Hematopoietic multipotent progenitor cell treated with erythropoietin and hydrocortisone succinate and interleukin-3 and kit ligand, for 17 days (in vitro differentiated cells): ENCODE results near the gene KIAA0232.
"Not testable (repeated sequence)": the region's sequence is repeated elsewhere in the genome, so short reads cannot be mapped to it uniquely, and the experiment has no call there.

Source experiments
- DNase-seq: peaks from one replicate; pipeline ENCODE4 v3.0.0-alpha.2; 2015; ENCODE audit warnings: low spot score

The KIAA0232 gene

DNA sequence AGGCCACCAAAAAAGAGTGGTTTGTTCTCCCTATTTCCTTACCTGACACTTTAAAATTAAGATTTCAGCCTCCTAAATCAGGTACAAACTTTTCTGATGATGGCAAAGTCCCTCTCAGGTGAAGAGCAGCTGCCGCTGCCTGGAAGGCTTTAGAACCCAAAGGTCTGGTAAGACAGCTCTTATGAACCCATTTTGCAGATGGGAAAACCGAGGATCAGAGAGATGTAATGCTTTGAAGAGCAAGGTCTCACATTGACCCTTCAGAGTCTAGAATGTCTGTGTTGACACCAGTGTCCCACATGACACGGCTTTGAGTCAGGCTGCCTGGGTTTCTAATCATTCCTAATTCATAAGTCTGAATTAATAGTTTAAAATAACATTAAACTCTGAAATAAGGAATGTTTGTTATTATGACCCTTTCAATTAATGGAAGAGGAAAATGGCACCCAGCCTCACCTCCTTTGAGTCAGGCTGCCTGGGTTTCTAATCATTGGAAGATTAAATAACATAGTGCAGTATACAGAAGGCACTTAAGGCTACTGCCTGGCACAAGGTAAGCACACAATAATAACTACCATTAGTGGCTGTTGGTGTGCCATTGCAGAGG lies 27.9 kb upstream of the KIAA0232 start:
- DNase-seq: no peak

DNA sequence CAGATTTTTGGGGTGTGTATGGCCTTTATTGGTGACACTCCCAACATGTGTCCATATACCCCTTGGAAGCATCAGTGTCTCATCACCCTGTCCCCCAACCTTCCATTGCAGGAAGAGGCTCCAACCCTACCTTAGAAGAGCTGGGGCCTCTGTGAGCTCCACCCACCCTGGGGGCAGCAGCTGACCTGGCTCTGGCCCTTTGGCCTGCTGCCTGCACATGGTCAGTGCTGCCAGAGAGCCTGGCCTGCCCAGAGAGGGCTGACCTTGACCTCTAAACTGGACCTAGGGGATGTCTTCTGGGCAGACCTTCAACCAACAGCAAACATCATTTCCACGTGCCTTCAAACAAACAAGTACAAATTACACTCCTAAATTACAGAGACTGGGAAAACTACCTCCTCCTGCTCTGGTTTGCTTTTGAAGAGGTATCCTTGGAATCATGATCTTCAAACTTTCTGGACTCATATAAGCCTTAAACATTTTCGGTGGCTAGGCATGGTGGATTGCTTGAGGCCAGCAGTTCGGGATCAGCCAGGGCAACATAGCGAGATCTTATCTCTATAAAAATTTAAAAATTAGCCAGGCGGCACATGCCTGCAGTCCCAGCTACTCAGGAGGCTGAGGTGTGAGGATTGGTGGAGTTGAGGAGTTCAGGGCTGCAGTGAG lies 27.3 kb upstream of the KIAA0232 start:
- DNase-seq: no peak

DNA sequence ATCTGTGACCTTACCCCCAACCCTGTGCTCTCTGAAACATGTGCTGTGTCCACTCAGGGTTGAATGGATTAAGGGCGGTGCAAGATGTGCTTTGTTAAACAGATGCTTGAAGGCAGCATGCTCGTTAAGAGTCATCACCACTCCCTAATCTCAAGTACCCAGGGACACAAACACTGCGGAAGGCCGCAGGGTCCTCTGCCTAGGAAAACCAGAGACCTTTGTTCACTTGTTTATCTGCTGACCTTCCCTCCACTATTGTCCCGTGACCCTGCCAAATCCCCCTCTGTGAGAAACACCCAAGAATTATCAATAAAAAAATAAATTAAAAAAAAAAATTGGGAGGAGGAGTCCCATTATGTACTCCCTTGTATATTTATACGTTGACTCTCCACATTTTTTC lies 26.2 kb upstream of the KIAA0232 start:
- DNase-seq: not testable (repeated sequence)

DNA sequence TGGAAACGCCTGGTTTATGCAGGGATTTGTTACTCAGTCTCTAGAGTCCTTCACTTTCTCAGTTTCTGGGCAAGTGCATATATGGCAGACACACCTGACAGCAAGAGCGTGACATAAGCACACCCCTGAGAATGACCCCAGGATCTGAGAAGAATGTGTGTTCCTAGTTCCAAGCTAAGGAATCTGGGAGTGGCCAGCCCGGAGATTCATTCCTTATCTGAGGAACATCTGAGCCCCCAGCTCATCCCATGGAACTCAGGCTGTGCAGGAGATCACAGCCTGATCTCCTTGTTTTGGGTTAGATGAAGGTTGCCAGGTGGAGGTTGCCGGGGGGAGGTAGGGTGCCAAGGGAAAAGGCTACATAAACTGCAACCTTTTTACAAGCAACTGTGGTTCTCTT lies 23.8 kb upstream of the KIAA0232 start:
- no peak for DNase-seq

DNA sequence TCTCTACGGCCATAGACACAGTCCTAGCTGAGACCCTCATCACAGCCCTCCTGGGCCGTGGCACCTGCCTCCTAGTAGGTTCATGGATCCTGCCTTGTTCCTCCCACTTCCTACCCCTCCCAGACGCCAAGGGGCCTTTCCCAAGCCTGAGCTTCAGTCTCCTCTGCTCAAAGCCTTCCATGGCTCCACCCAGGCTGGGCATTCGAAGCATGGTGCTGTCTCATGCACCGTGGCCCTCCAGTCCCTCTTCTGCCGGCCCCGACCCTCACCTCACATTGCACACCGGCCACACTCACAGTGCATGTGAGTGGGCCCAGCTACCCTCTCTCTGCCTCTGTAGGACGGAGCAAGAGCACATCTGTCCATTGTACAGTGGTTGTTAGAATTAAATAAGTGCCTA lies 21.7 kb upstream of the KIAA0232 start:
- DNase-seq: no peak

DNA sequence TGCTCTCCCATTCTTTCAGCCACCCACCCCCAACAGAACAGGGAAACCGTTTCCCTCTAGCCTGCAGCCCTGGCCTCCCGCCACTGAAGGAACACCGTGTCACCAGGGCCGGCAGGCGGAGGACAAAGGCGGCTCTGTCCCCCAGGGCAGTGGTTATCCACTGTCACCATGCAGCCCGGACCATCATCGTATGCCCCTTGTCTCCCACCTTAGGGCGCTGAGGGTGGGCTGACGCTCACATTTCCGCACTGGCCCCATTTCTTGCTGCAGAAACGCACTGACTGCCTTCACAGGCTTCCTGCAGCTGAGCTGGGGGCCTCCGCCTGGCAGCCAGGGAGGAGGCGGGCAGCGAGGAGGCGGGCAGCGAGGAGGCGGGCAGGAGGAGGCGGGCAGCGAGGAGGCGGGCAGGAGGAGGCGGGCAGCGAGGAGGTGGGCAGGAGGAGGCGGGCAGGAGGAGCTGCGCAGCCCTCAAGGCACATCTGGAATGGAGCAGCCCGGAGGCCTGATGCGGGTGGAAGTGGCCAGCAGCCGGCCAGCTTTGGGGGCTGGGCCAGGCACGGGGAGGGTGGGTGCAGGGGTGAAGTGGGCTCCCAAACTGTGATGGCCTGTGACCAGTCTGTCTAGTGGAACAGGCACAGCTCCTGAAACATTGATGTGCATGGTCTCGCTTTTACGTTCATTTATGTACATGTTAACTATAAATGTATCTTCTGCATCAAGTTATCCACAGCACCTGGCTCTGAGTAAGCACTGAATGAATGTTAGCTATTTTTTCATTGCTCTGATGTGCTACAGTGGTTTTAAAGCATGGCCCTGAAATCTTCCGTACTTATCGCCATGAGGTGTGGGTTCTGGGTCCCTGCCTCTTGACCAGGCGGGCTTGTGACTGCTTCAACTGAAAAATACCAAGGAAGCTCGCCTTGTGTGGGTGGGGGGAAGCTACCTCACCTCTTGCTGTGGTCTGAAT lies 20.6 kb upstream of the KIAA0232 start:
- DNase-seq: peak; percentile 40

DNA sequence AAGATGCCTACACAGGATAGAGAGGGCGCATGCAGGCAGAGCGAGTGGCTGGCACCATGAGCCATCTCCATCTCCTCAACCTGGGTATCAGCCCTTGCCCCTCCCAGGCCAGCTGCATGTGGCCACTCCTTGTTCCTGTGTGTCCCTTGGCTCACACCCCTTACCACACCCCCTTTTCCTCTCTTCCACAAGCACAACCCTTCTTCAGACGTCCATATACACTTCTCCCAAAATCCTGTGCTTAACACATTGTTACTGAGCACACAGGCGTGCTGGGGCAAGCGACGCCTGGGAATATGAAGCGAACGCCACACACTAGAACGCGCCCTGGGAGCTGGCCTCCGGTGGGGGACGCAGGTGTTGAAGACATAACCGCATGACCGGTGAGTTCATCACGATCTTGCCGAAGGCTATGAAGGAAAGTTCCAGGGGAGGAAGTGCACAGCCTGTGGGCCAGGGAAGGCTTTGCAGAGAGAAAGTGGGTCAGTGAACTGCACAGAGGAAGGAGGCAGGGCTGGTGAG lies 19.1 kb upstream of the KIAA0232 start:
- no peak for DNase-seq

DNA sequence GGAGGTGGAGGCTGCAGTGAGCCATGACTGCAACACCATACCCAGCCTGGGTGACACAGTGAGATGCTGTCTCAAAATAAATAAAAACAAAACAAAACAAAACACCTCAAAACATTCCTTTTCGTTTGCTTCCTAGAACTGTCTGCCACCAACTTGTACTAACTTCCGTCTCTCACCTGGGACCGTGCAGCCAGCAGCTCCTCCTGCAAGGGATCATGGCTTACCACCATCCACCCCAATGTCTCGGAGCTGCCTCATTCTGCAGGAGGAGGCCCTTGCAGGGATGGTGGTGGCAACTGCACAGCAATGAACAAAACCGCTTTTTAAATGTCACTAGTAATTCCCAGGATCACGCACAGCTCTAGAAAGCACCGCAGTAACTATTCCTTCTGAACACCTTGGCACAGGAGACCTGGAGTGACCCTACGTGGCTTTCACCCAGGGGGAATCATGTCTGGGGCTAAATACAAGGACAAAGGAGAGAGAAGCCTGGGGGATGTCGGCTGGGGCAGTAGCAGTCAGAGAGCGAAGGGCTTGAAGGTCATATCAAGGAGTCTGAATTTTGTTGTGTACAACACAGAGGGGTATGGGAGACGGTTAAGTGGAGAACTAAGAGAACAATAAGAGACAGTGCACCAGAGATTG lies 17.4 kb upstream of the KIAA0232 start:
- DNase-seq: no peak

DNA sequence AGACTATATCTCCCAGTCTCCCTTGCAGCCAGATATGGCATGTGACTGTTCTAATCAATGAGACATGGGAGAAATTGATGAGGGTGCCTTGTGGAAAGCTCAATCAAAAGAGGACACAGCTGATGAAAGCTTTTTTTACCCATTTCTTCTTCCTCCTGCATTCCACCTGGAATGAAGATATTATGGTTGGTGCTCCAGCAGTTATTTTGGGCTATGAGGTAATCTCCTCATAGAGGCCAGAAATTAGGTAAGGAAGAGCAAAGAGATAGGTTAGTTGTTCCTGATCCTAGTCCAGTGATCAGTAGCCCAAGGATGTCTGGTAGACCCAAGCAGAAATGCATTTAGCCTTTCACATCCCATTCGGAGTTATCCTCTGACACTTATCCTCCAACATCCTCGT lies 16.8 kb upstream of the KIAA0232 start:
- no peak for DNase-seq

DNA sequence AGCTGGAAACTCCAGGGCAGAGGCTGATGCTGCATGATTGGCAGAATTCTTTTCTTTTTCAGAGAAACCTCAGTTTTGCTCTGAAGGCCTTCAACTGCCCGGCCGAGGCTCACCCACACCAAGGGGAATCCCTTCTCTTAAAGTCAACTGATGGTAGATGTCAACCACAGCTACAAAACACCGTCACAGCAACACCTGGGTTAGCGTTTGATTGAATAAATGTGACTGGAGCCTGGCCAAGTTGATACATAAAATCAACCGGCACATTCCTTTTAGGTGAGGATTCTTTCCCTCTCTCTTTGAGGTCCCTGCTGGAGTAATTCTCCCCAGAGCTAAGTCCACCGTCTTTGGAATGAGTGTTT lies 15.2 kb upstream of the KIAA0232 start:
- DNase-seq: no peak

DNA sequence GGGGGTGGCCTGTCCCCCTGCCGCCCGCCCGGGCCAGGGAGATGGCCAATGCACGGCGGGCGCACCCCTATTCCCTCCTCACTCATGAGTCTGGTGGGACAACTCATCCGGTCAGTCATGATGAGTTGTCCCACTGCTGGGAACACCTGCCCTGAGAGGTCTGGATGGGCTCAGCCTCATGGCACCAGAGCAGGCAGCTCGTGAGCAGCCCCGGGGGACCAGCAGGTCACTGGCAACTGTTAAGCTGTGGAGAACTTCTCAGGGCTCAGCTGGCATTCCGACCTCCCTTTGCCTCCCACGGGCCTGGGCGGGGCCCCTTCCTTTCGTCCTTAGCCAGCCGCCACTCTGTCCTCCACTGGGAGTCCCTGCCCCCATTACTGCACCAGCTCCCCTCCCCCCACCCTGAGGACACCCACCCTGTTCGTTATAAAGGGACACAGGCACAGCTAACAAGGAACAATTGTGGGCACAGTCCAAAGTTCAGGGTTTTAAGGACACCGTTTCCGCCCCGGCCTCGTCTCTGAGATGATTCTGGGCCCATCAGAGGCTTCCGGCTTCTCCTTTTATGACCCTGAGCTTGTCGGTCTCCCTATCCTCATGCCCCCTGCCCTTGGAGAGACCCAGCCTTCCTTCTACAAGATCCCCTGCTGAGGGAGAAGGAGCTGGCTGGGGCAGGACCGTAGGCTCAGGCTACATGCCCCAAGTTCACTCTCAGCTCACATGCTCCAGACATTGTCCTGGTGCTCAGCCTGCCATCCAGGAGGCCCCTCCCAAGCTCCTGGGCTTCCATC lies 14.6 kb upstream of the KIAA0232 start:
- no peak for DNase-seq

DNA sequence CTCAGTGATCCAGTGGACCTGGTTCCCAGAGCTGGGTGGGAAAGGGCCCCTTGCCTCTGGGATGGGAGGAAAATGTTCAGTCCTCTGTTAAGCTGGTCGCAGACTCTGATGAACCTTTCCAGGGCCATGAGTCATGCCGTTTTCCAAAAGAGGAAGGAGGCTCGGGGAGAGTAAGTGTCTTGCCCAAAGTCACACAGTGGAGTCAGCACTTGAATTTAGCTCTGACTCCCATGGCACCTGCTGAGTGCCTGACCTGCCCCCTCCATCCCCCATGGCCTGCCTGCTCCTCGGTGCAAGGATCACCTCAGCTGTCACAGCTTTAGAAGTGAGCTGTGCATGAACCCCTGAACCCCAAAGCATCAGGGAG lies 14.0 kb upstream of the KIAA0232 start:
- peak; percentile 60 for DNase-seq

DNA sequence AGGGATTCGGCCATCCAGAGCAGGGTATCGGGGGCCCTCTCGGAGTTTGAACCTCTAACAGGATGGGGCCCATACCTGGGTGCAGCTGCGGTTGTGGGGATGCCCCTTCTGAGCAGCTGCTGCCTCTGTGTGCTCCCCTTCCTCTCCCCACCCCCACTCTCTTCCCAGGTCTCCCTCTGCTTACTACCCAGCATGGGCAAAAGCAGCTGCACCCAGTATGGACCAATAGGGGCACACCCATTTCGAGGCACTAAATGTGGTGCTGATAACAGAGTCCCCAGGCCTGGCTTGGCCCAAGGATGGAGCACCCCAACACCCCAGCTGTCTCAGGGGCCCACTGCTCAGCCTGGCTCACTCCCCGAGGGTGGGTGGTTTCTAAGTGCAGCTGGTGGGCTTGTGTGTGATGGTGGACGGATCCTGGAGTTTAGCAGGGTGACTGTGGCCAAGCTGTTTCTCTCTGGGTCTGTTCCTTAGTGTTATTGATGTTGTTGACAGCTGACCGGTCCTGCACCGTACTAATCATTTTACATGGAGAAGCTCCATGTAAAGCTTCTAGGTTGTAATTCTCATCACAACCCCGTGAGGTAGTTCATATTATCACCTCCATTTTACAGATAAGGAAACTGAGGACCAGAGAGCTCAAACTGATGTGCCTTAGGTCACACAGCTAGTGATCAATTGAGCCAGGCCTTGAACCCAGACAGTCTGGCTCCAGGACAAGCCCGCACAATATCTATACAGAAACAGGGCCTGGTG lies 13.1 kb upstream of the KIAA0232 start:
- DNase-seq: peak; percentile 85

DNA sequence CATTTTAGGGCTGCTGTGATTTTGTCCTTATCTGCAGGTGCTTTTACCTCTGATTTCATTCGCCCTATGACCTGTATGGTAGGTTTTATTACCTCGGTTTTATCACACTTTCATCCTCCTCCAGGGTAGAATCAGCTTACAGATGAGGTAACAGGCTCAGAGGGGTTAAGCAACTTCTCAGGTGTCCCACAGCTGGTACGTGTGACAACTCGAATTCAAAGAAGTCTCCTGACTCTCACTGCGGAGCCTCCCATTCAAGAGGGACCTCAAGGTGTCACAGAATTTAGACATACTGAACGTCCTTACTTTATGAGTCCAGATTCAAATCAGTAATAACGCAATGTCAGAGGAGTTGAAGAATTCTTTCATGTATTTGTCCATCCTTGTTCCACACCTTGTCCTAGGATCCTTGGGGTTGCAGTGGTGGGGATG lies 12.5 kb upstream of the KIAA0232 start:
- no peak for DNase-seq

DNA sequence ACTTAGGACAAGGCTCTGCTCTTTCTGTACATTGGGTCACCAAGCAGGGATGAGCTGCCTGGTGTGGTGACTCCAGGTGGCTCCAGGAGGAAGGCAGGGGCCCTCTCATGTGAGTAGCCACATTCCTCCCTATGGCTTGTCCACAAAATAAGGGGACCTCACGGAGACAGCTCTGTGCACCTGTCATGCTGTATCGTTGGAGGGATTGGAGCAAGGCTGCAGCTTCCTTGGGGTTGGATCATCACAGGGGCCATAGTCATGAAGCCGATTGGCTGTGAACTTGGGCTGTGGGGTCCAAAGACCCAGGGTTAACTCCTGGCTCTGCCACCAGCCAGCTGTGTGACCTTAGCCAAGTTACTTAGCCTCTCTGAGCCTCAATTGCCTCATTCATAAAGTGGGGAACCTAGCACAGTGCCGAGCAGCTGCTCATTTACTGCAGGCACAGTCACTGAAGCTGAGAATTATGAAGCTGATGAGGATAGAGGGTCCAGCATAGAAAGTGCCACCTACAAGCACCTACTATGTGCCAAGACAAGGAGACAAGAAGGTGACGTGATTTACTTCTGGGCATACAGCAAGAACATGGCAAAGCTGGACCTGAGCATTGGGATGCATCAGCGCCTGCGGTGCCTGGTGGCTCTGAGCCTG lies 11.8 kb upstream of the KIAA0232 start:
- no peak for DNase-seq

DNA sequence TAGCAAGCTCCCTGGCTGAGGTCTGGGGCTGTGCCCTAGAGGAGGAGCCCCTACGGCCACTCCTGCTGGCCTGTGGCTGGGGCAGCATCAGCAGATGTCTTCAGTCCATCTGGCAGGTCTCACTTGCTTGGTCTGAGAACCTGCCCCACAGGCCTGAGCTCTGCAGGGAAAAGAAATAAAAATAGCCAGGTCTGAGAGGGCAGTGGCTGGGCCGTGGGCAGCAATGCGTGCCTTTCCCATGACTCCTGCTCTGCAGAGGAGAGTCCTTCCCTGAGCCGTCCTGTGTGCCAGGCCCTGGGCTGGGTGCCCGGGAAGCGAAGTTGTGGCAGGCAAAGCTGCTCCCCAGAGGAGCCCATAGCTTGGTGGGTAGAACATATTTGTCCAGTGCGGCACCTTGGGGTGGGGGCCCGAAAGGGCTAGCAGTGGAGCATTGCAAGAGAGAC lies 11.3 kb upstream of the KIAA0232 start:
- no peak for DNase-seq

DNA sequence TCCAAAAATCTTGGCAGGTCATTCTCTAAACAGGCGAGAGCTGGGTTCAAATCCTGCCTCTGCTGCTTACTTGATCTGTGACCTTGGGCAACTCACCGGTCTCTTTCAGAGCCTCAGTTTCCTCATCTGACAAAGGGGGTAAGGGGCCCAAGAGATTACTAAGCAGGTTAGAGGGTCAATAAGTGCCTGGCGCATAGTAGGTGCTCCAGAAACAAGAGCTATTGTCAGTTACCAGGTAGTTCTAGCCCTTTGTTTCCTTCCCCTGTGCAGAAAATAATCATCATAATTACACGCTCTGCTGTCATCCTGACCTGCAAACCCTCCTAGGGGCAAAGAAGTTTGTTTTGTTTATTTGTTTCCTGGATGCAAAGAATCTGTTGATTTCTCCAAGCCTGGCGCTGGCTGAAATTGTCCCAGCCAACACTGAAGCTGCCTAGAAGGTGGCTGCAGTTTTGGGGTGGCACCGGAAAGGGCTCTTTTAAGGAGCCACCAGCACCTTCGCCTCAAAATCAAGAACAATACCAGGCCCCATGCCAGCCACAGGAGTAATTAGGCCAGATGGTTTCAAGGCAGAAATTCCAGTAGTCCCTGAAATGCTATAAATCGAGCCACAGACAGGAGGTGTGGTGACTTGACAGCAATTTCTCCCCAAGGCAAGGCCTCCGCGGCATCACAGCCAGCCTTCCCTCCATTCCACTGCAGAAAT lies 10.2 kb upstream of the KIAA0232 start:
- no peak for DNase-seq

DNA sequence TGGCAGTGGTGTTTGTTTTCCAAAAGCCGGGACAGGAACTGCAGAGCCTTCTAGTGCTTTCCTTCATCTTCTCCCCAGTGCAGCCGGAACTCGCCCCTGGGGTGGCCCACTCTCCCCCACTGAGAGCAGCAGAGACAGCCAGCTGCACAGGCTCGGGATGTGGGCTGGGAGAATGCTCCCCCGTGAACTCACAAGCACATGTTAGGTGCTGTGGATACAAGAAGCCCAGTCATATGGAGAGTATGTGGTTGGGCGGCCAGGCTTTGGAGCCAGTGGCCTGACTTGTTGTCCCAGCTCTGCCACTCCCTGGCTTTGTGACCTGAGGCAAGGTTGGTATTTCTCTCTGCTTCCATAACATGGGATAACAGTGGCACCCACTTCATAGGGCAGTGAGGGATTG lies 9.4 kb upstream of the KIAA0232 start:
- DNase-seq: no peak
